ENCODE results near the gene ALDH5A1. TPM values are rescaled to one million over a fixed set of nuclear protein-coding genes. Genes with fewer than 3 reads are reported as not detected.

Gene ALDH5A1
- total and polyA plus RNA-seq, 5 donors from 2014 or later: 4.7 to 14.9 (median 9.8) TPM

DNA sequence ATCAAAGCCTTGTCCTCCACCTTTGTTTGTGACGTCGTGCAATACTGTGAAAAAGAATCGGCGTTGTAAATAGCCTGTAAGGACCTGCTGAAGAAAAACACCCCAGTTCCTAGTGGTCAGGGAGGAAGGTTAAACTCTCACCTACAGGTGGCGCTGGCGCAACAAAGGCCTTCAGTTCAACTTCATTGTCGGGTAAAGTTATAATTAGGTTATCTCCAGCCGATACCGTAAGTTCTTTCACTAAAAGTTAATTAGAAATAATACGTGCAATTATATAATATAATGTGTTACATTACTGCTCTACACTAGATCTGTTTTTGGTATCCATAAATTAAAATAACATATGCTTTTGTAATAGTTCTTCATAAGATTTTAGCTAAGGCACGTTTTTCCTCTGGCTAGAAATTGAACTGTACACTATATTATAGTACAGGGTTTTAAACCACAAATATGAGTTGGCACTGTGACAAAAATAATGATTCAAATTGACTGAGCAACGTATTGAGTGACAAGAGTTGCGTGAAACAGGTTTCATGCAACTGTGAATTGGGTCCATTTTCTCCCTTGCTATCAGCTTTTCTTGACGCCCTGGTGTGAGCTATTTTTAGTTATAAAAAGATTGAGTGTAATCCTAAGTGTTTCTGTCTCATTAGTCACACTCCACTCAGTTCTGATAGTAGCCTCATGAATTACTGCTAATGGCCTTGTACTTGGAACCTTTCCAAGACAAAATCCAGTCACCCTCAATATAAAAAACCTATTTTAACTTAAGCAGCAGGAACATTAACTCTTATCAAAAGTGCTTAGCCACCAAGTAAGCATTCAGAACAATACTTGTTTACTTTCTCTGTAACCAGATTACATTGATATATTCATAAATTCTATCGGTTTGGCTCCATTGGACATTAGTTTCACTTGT is 89.0 kb downstream of the ALDH5A1 start:
- DNase-seq: peak; percentile 53 to 82 (median 61)
- H3K36me3 Mint-ChIP-seq: no peaks in the 10 kb centered on the region
- peaks cover 14% of the 10 kb centered on the region for H3K27me3 ChIP-seq (ENCODE audit: control insufficient read depth, insufficient read depth, low read length)
- H3K9me3 ChIP-seq (ENCODE audit: control insufficient read depth in 2 of 2, low read length in 2 of 2): no peaks in the 10 kb centered on the region
- no peak overlapping the region for H3K27ac Mint-ChIP-seq
- H3K4me1 Mint-ChIP-seq: peaks cover 0 to 6% (median 4%) of the 10 kb centered on the region in 4 donors
- H3K9me3 Mint-ChIP-seq: peaks cover 0 to 2% (median 0%) of the 10 kb centered on the region in 7 donors
- H3K4me3 Mint-ChIP-seq: no peak overlapping the region
- peak; percentile 50 to 66 for ATAC-seq (ENCODE audit: low read depth in 2 of 2)
- H3K27ac ChIP-seq (ENCODE audit: insufficient read depth, low read length, poor library complexity, severe bottlenecking): no peak overlapping the region
- H3K4me1 ChIP-seq (ENCODE audit: control insufficient read depth, insufficient read depth, low read length, poor library complexity, severe bottlenecking): no peaks in the 10 kb centered on the region
- H3K36me3 ChIP-seq (ENCODE audit: control insufficient read depth, insufficient read depth, low read length): no peaks in the 10 kb centered on the region
- no peak overlapping the region for H3K4me3 ChIP-seq (ENCODE audit: low read depth, low read length)
- peaks cover 42% of the 10 kb centered on the region for H3K27me3 Mint-ChIP-seq

DNA sequence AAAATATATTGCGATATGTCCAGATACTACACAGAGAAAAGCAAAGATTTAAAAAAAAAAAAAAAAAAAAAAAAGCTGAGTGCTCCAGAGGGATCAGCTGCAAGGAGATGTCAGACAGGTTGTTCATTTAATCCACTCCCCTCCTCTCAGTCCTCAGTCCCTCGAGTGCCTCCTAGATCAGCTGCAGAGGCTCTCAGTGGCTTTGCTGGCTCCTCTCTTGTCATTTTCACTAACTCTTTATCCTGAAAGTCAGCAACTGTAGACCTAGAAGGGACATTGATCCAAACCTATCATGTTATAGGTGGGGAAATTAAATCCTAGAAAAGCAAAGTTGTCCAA is 89.6 kb downstream of the ALDH5A1 start:
- peaks cover 0 to 6% (median 4%) of the 10 kb centered on the region in 4 donors for H3K4me1 Mint-ChIP-seq

More for the DNA sequence above, 89.6 kb downstream of the ALDH5A1 start:
- H3K27ac ChIP-seq (ENCODE audit: insufficient read depth, low read length, poor library complexity, severe bottlenecking): no peak overlapping the region
- no peak overlapping the region for H3K4me3 ChIP-seq (ENCODE audit: low read depth, low read length)
- H3K36me3 Mint-ChIP-seq: no peaks in the 10 kb centered on the region
- peaks cover 45% of the 10 kb centered on the region for H3K27me3 Mint-ChIP-seq
- H3K4me3 Mint-ChIP-seq: no peak overlapping the region
- no peaks in the 10 kb centered on the region for H3K36me3 ChIP-seq (ENCODE audit: control insufficient read depth, insufficient read depth, low read length)
- ATAC-seq (ENCODE audit: low read depth in 2 of 2) (no peak), DNase-seq (no peak)
- peaks cover 0 to 2% (median 0%) of the 10 kb centered on the region in 7 donors for H3K9me3 Mint-ChIP-seq
- no peaks in the 10 kb centered on the region for H3K4me1 ChIP-seq (ENCODE audit: control insufficient read depth, insufficient read depth, low read length, poor library complexity, severe bottlenecking)
- no peak overlapping the region for H3K27ac Mint-ChIP-seq
- H3K9me3 ChIP-seq (ENCODE audit: control insufficient read depth in 2 of 2, low read length in 2 of 2): no peaks in the 10 kb centered on the region
- H3K27me3 ChIP-seq (ENCODE audit: control insufficient read depth, insufficient read depth, low read length): peaks cover 14% of the 10 kb centered on the region

Other genes starting within 250 kb of the ALDH5A1 start
- not detected for gene DCDC2, start 136.9 kb upstream of the ALDH5A1 start, total RNA-seq
- gene DCDC2, start 136.9 kb upstream of the ALDH5A1 start, polyA plus RNA-seq: under 1 TPM in 1 of 4 donors, not detected in 3; 0.39 TPM
- gene MRS2, start 92.0 kb upstream of the ALDH5A1 start, total RNA-seq: 9.7 TPM
- 10 to 100 TPM; 15.8 to 17.5 (median 16.4) TPM for gene MRS2, start 92.0 kb upstream of the ALDH5A1 start, polyA plus RNA-seq
- gene GPLD1, start 5.4 kb upstream of the ALDH5A1 start, total RNA-seq: 1.7 TPM
- gene GPLD1, start 5.4 kb upstream of the ALDH5A1 start, polyA plus RNA-seq: 1 to 10 TPM in 1 of 4 donors, under 1 TPM in 3; 0.36 to 1.3 (median 0.70) TPM
- gene KIAA0319, start 151.2 kb downstream of the ALDH5A1 start, total RNA-seq: not detected
- under 1 TPM in 1 of 4 donors, not detected in 3; 0.02 TPM for gene KIAA0319, start 151.2 kb downstream of the ALDH5A1 start, polyA plus RNA-seq
- gene TDP2, start 171.9 kb downstream of the ALDH5A1 start, total RNA-seq: 43.2 TPM
- gene TDP2, start 171.9 kb downstream of the ALDH5A1 start, polyA plus RNA-seq: 10 to 100 TPM; 55.2 to 68.6 (median 57.1) TPM
- 2.9 TPM for gene ACOT13, start 172.1 kb downstream of the ALDH5A1 start, total RNA-seq
- 10 to 100 TPM; 14.3 to 26.7 (median 17.2) TPM for gene ACOT13, start 172.1 kb downstream of the ALDH5A1 start, polyA plus RNA-seq
- 124 TPM for gene C6orf62, start 224.2 kb downstream of the ALDH5A1 start, total RNA-seq
- gene C6orf62, start 224.2 kb downstream of the ALDH5A1 start, polyA plus RNA-seq: 100 to 1,000 TPM in 1 of 4 donors, 10 to 100 TPM in 3; 91.7 to 106 (median 98.6) TPM

All from CD4-positive, CD25-positive, alpha-beta regulatory T cell (primary cell).